CD4-positive, alpha-beta T cell treated with Interleukin-21 for 1 hour (primary cell): ENCODE measurements around the gene SLC9C2.
"Not testable (repeated sequence)": the region's sequence is repeated elsewhere in the genome, so short reads cannot be mapped to it uniquely, and the experiment has no call there.

Experiments used
- DNase-seq: peaks from one replicate; pipeline ENCODE4 v3.0.0-alpha.2; 2020

Gene SLC9C2, protein sequence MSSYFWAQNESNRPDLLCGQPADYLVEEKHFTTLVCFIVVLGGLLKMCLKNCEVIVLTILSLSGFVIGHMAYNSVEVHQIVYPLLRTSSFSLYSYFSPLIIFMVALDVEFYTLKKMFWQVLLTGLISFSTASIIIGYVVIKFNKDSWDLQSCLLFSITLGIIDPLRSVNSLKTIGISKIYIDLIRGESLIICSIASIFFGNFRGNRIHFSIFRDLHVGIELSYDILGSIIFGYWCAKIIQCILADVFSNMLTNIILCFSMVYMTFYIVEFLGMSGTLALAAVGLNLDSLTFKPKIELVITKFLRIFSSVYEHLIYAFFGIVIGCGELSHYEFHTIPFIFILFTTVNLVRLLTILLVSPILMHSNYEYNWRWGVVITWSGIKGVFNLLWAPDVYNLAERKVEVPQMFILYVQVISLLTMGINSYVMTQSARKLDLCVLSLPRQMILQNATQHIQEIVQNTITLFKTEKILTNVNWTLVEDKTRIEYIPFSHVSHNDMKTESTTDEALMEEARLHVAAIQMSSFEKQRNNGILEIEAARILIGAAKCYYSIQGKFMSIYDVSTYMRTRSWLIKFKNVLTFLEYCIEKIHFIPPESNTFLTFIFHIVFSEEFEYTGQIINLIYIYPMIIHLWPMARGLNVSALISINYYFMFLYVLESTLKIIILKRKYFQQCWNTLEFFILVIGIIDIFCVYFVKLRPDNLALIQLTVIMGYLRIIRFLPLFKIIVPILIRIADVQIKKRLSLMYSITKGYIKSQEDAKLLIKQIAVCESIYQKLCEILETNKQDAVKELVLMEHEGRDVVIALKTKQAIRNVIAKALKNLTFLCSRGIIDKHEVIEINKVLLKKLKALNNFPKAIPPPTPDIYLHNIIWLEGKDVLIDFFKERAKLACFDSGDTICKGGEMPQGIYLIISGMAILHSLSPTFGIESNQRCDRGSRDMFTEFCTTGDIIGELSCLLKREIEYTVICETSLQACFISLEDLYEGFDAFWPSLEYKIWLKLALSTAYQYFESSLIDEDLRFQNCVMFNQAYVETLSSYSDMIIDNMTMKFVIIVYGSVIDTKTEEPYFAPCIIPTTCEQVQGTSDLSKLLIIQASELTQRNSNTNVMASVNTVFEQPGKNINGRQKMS

DNA sequence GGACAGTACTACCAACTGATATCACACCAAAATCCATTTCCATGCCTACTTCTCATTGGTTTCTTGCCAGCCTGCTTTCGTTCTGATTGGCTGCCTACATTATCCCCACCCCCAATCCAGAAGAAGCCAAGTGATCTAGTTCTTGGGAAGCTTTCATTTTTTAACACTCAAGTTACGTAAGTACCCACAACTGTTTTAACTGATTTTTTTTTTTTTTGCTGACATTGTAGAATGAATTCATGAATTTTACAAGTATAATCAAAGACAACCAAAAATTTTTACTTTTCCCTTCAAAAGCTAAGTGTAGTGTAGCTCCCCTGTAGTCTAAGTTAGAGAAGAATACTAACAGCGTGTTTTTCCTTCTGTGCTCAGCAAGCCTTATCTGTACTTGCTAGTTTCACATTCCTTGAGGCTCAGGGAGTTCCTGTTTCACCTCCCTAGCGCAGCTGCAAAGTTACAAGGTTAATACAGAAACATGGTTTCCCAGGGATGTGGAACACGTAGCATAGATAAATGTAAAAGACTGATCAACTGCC is at the start of gene SLC9C2:
TSS of gene SLC9C2 (minus strand) at position 17 of the 536 bp plus-strand sequence. CDS start 1,296 bp downstream, outside the sequence.
- DNase-seq: no peak

DNA sequence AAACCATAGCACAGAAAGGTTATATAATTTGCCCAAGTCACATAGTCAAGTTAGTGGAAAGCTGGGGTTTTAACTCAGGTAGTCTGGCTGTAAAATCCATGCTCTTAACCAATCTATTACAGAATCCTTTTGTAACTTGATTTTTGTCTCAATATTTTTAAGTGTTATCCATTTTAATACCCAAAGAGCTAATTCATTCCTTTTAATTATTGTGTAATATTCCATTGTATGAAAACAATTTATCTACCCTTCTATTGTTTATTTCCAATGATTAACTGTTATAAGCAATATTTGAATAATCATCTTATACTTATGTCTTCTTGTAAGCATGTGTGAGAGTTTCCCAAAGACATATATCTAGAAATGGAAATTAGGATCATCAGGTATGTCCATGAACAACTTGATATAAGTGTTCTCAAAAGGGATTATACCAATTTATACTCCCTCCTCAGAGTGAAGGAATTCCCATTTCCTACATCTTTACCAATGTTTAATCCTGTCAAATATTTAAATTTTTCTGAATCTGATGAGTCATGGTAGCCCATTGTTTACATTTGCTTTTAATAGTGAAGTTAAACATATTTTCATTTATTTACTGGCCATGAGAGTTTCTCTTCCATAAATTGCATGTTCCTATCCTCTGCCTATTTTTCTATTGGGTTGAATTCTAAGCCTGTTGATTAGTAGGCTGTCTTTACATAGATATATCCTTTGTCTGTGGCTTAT is 46.2 kb upstream of the SLC9C2 start:
- no peak for DNase-seq

DNA sequence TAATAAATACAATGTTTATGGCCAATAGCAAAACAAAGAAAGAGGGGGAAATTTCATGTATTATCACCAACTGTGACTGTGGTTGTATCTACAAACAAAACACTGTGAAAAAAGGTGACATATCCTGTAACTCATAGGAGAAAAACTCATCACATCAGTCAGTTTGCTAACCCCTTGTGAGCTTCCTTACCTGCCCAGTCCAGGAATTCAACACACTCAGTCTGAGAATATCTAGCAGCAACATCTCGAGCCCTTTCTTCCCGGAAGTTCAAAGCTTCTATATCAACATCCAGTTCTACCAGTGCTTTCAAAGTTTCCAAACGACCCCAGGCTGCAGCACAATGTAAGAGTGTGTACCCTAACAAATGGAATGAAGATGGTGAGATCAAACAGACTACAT is 43.8 kb upstream of the SLC9C2 start:
- no peak for DNase-seq

DNA sequence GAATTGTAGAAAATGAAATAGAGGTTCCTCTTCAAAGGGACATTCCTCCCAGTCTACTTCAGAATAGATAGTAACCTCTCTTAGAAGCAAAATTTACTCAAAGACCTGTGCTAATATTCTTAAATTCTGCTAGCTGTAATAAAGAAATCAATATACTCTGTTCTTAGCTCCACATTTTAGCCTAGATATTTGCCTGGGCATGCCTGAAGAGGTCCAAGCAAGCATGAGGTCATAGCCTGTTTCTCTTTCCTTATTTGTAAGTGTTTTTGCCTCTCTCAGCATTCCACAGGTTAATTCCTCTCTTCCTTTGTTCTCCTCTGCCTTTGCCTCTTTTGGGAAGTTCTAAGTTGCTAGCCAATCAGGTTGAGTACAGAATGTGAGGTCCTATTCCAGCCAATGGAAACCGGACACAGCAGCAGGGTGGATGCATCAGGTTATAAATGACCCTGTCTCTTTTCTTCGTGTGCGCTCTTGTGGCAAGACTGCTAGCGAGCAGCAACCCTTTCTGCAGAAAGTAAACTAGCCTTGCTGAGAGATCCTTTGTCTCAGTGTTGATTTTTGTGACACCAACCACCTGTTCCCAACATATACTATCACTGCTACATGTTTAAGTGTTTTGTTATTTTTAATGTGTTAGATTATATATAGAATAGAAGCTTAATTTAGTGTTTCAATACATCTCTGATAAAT is 39.7 kb upstream of the SLC9C2 start:
- DNase-seq: not testable (repeated sequence)

DNA sequence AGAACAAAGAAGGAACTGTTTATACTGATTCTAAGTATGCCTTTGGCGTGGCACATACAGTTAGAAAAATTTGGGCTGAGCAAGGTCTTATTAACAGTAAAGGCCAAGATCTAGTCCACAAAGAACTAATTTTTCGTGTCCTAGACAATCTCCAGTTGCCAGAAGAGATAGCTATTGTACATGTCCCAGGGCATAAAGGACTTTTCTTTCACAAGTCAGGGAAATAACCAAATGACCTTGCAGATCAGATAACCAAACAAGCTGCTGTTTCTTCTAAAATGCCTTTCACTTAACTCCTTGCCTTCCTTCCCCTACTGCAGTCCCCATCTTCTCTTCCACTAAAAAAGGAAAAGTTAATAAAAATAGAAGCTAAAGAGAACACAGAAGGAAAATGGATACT is 36.2 kb upstream of the SLC9C2 start:
- no peak for DNase-seq

DNA sequence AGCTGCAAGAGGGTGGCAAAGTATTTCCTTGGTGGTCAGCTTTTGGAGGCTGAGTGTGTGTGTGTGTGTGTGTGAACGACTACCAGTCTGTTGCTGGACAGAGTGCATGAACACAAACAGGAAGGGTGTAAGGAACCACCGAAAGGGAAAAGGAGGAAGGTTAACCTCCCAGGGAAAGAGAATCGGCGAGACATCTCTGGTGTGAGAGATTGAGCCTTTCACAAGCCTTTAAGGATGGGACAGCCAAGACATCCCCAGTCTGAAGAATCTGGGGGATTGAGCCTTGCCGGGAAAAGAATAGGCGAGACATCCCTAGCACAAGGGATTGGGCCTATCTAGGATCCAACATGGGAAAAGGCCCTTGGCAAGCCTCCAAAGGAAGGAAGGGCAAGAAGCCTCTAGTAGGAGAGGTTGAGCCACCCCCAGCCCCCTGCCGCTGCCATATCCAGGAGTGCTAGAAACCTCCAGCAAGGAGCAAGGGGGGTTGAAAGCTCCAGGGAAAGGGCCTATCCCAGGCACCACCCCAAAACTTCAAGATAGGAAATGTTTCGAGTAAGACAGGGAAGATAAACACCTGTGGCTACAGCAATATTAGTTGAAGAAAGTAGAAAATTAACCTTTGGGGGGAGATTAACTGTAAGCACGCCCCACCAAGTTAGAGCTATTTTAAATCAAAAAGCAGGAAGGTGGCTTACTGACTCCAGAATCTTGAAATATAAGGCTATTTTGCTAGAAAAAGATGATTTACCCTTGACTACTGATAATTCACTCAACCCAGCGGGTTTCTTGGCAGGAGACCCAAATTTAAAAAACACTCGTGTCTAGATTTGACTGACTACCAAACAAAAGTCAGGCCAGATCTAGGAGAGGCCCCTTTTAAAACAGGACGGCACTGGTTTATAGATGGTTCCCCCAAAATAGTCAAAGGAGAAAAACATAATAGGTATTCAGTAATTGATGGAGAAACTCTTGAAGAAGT is 35.5 kb upstream of the SLC9C2 start:
- DNase-seq: no peak

DNA sequence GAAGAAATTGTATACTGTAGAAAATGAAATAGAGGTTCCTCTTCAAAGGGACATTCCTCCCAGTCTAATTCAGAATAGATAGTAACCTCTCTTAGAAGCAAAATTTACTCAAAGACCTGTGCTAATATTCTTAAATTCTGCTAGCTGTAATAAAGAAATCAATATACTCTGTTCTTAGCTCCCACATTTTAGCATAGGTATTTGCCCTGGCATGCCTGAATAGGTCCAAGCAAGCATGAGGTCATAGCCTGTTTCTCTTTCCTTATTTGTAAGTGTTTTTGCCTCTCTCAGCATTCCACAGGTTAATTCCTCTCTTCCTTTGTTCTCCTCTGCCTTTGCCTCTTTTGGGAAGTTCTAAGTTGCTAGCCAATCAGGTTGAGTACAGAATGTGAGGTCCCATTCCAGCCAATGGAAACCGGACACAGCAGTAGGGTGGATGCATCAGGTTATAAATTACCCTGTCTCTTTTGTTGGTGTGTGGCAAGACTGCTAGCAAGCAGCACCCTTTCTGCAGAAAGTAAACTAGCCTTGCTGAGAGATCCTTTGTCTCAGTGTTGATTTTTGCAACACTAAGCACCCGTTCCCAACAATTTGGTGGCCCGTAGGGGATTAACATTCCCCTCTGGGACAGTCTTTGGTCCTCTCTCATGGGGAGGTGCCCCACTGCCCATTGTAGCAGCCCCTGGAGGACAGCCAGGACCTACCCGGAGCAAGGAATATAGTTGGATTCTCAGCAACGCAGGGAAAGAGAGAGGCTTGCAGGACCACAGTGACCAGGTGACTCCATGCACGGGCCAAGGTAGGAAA is 34.6 kb upstream of the SLC9C2 start:
- DNase-seq: not testable (repeated sequence)

DNA sequence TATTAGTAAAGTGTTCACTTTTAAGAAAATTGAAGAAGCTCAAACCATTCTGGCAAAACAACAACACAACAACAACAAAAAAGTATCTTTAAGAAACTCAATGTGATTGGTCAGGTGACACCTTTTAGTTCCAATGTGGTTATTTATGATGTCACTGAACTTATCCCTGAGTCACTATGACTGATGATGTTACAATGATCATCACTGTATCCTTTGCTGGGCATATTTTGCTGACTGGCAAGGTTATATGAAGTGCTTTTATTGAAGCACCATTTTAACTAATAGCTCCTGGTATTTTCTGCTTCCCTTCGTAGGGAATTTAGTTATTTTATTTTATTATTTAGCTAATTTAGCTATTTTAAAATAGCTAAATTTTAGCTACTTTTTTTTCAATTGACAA is 32.2 kb upstream of the SLC9C2 start, which contains the start of gene TEX50:
TSS of gene TEX50 (plus strand) at position 223 of the 400 bp plus-strand sequence. CDS start 184 bp downstream, outside the sequence.
- no peak for DNase-seq

DNA sequence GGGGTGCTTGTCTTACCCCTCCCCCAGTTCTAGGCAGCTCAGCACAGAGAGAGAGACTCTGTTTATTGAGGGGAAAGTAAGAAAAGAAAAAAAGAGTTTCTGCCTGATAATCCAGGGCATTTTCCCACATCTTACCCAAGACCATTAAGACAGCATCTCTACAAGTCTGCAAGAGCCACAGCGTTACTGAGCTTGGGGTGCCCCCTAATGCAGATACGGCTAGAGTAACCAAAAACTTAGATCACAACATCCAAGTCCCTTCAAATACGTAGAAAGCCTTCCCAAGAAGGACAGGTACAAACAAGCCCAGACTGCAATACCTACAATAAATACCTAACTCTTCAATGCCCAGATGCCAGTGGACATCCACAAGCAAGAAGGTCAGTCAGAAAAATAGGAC is 26.0 kb upstream of the SLC9C2 start:
- peak; percentile 4 for DNase-seq

DNA sequence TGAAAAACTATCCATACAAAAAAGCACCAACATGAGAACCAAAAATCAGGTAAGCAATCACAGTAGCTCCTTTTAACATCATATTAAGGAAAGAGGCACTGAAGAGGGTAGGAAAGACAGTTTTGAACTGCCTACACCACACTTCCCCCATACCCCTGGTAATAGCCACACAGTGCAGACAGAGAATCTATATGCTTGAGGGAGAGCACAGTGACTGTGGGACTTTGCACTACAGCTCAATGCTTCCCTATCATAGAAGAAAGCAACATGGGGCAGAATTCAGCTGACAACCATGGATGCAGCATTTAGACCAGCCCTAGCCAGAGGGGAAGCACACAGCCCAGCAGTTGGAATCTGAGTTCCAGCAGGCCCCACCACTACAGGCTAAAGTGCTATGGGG is 24.4 kb upstream of the SLC9C2 start:
- no peak for DNase-seq

DNA sequence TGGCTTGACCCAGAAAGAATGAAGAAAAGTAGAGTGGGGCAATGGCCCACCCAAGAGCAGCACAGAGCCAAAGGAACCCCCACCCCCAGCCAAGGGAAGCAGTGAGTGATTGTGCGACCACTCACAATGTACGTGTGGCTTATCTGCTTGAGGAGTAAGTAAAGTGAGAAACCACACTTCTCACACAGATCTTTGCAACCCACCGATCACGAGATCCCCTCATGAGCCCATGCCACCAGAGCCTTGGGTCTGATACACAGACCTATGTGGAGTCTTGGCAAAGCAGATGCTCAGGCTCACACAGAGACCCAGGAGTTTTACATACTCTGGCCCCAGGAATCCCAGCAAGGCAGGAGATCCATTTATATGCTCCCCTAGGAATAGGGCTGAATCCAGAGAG is 14.0 kb upstream of the SLC9C2 start:
- no peak for DNase-seq

DNA sequence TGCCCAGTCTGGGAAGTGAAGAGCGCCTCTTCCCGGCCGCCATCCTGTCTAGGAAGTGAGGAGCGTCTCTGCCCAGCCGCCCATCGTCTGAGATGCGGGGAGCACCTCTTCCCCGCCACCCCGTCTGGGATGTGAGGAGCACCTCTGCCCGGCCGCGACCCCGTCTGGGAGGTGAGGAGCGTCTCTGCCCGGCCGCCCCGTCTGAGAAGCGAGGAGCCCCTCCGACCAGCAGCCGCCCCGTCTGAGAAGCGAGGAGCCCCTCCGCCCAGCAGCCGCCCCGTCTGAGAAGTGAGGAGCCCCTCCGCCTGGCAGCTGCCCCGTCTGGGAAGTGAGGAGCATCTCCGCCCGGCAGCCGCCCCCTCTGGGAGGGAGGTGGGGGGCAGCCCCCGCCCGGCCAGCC is 10.2 kb upstream of the SLC9C2 start:
- not testable (repeated sequence) for DNase-seq

DNA sequence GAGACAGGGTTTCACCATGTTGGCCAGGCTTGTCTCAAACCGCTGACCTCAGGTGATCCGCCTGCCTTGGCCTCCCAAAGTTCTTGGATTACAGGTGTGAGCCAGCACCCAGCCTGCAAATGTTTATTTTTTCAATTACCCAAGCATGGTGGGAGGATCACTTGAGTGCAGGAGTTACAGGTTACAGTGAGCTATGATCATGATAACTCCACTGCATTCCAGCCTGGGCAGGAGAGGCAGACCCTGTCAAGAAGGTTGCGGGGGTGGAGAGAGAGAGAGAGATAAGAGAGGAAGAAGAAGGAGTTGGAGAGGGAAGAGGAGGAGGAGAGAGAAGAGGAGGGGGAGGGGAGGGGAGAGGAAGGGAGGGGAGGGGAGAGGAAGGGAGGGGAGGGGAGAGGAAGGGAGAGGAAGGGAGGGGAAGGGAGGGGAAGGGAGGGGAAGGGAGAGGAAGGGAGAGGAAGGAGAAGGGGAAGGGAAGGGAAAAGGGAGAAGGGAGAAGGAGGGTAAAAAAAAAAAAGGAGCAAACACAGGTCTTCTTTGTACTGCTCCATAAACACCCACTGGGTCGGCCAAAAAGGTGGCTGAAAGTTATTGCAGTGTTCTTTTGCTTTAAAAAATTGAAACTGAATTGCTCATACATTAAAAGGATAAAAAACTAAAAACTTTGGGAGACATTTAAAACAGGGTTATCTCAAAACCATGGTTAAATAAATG is 5.8 kb upstream of the SLC9C2 start:
- DNase-seq: no peak

DNA sequence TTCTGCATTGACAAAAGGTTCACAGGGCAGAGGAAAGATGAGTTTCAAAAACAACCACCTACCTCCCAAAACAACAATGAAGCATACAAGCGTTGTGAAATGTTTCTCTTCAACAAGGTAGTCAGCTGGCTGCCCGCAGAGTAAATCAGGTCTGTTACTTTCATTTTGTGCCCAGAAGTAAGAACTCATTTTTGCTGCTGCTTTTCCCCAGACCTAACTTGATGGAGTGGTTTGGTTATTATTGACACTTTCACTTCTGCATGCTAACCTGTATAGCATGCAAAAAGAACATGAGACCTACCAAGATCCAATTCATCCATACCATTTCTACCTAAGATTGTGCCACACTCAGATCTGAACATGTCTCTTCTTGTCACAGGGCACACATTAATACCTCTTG is 1.3 kb downstream of the SLC9C2 start:
- no peak for DNase-seq

DNA sequence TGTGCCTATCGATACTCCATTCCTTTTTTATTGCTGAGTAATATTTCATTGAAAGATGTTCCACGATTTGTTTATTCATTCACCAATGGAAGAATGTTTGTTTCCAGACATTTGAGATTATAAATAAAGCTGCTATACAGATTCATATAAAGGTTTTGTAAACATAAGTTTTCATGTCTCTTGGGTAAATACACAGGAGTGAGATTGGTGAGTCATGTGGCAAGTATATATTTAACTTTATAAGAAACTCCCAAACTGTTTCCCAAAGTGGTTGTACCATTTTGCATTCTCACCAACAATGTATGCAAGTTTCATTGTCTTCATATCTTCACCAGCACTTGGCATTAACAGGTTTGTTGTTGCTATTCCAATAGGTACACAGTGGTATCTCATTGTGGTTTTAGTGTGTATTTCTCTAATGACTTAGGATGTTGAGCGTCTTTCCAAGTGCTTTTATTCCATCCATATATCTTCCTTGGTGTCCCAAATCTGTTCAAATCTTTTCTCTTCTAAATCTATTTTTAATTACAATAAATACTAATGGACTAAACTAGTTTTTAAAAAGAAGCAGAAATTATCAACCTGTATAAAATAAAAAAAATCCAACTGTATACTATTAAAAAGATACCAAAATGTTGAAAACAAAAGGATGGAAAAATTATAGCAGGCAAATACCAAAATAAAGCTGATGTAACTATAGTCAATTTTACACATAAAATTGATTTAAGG is 6.6 kb downstream of the SLC9C2 start:
- no peak for DNase-seq

DNA sequence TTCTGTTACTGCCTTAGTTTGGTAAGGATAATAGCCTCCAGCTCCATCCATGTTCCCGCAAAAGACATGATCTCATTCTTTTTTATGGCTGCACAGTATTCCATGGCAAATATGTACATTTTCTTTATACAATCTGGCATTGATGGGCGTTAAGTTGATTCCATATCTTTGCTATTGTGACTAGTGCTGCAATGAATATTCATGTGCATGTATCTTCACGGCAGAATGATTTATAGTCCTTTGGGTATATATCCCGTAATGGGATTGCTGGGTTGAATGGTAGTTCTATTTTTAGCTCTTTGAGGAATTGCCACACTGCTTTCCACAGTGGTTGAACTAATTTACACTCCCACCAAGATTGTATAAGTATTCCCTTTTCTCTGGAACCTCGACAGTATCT is 11.7 kb downstream of the SLC9C2 start:
- not testable (repeated sequence) for DNase-seq

DNA sequence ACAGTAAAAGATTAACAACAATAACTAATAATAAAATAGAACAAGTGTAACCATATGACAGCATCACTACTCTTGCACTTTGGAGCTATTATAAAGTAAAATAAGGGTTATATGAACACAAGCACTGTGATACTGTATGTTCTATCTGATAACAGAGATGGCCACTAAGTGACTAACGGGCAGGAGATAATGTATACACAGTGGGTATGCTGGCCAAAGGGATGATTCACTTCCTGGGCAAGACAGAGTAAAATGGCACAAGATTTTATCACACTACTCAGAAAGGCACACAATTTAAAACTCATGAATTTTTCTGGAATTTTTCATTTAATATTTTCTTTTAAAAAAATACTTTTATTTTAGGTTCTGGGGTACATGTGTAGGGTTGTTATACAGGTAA is 12.3 kb downstream of the SLC9C2 start:
- DNase-seq: no peak
